ENCODE data around the gene DCST1.

DCST1 gene

DNA sequence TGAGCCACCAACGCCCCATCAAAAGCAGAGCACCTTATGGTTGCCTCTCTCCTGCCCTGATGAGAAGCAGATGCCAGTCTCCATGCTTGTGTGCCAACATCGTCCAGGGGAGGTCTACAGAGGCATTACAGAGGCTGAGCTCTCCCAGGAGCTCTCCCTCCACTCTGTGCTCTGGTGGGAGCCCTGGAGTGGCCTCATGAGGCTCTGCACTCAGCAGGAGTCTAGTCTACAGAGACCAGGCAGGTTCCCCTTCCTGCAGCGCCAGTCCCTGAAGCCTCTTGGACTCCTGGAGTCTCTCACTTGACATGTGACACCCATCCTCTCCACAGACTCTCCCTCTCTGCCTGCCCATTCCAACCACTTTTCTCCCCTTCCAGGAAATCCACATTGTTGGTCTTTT lies 3.4 kb downstream of the DCST1 start:
- no peak for DNase-seq

DNA sequence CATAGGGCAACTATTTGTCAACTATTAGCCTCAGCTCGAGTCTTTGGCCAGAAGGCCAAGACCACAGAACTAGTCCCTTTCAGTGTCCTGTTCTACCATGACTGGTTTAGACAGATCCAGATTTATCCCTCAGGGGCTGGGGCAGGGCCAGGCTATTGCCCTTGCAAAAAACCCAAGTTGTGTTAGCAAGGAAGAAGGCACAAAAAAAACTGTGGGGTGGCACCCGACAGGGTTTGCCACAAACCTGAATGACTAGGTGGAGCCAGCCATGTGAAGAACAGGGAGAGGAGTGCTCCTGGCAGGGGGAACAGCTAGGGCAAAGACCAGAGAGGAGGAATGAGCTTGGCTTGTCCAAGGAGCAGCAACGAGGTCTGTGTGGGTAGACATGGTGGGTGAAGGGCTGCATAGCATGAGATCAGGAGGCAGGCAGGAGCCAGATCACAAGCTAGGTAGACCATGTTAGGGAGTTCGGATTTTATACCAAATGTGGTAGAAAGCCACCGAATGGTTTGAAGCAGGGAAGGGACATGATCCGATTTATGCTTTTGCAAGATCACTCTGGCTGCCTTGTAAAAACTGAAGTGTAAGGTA lies 4.3 kb downstream of the DCST1 start:
- DNase-seq = no peak

DNA sequence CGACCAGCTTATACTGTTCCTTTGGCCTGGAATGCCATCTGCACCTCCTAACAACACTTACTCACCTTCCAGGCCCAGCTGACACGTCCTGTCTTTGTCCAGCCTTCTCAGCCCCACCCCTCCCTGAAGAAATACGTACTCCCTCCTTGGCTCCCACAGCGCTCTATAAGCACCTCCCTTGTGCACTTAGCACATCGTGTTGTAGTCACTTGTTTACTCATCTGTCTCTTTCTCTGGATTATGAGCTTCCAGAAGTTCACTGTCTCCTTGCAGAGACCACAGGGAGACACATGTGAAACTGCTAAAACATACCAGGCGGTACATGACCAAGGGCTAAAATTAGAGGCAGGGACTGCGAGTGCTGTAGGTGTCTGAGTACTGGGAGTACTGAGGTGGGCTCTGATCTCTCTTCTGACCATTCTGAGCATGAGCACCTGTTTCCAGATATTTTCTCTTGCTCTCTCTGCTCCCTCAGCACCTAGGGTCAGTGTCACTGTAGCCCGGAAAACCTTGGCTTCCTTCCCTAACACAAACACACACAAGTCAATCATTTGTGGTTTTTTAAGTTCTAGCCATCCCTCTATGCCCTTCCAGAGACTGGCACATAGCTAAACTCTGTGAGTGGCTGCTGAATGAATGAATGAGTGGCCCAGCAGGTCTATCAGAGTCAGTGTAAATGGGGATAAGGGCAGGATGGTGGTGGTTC lies 5.1 kb downstream of the DCST1 start:
- DNase-seq = no peak

DNA sequence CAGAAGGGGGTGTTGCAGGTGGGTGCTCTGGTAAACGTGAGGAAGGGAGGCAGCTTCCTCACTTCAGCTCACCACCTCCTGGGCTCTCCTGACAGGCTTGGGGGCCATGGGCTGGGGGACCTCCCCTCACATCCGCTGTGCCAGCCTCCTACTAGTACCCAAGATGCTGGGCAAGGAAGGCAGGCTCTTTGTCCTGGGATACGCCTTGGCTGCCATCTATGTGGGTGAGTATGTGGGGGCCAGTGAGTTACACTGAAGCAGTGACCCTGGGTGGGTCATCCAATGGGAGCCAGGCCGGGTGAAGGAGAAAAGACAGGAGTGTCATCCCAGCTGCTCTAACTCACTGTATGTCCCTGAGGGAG lies 5.7 kb downstream of the DCST1 start:
- no peak for DNase-seq

DNA sequence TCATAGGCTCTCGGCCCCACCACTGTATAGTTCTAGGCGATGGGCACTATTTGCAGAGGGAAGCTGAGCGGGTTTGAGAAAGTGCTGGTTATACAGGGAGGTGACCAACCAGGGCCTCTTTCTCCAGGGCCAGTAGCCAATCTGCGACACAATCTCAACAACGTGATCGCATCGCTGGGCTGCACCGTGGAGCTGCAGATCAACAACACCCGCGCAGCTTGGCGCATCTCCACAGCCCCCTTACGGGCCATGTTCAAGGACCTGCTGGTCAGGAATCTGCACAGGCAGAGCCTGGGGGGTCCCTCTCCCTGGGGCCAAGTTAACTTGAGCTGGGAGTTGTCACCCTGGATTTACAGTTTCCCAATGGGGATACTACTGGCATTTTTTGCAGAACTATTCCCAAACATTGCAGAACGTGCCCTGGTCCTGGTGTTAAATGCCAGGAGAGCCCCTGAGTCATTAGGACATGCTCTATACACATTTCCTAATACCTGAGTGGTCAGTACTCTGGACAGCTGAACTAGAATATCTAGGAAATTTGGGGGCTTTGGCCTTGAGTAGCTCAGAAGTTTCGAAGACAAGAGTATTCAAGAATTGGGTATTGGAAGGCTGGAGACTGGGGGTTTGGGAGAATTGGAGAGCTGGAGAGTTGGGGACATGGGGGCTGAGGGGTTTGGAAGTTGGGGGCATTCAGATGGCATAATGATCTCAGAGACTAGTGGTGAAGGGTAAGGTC lies 6.9 kb downstream of the DCST1 start:
- DNase-seq = no peak

DNA sequence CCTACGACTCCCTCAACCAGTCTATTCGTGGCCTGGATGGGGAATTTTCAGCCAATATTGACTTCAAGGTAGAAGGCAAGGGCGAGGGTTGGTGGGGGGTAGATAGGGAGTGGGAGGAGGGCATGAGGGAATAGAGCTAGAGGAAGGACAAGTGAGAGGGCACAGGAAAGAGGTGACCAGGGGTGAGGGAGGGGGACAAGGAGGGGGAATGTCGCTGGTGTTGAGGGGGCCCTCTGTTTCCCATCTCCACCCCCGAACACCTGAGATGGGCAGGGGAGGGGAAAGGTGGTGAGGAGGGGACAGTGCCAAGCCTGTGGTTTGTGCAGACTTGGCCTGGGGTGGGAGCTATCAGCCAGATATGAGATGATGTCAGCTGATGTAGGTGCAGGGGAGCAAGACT lies 9.2 kb downstream of the DCST1 start:
- DNase-seq = no peak

DNA sequence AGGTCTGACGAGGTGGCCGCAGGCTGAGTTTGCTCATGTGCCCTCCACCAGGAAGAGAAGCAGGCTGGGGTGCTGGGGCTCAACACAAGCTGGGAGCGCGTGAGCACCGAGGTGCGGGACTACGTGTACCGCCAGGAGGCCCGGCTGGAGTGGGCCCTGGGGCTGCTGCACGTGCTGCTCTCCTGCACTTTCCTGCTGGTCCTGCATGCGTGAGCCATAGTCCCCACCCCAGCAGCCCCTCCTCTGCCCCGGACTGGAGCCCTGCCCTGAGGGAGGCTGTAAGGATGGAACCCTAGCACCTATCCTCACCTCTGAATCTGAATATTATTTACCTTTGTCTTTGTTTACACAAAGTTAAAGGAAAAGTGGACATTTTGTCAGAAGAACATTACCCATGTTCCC lies 9.7 kb downstream of the DCST1 start:
- DNase-seq = no peak

DNA sequence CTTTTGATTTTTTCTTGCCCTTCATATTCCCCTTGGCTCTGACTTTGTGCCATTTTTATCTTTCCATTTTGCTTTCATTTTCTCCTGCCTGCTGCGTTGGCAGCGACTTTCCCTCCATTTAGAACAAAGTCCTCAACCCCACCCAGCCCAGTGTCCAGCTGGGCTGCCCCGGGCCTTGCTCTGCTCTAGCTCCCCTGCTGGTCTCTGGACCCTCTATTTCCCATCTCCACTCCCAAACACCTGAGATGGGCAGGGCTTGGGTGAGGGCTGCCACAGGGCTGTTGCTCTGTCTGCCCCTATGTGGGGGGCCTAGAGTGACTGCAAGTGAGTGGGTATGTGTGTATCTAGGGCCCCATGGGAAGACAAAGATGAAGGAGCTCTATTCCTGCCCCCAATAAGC lies 10.2 kb downstream of the DCST1 start:
- no peak for DNase-seq

DNA sequence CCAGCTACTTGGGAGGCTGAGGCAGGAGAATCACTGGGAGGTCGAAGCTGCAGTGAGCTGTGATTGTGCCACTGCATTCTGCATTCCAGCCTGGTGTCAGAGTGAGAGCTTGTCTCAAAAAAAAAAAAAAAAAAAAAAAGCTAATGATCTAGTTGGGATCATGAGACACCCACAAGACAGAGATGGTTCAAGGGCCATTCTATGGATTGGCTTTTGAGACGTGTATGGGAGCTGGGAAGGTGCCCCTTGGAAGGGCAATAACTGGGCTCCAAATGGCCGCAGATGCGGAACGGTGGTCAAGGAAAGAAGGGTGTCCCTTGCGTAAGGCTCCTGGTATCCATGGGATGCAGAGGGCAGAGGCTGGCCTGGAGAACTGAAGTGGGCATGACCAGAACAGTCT lies 10.7 kb downstream of the DCST1 start:
- DNase-seq = no peak

DNA sequence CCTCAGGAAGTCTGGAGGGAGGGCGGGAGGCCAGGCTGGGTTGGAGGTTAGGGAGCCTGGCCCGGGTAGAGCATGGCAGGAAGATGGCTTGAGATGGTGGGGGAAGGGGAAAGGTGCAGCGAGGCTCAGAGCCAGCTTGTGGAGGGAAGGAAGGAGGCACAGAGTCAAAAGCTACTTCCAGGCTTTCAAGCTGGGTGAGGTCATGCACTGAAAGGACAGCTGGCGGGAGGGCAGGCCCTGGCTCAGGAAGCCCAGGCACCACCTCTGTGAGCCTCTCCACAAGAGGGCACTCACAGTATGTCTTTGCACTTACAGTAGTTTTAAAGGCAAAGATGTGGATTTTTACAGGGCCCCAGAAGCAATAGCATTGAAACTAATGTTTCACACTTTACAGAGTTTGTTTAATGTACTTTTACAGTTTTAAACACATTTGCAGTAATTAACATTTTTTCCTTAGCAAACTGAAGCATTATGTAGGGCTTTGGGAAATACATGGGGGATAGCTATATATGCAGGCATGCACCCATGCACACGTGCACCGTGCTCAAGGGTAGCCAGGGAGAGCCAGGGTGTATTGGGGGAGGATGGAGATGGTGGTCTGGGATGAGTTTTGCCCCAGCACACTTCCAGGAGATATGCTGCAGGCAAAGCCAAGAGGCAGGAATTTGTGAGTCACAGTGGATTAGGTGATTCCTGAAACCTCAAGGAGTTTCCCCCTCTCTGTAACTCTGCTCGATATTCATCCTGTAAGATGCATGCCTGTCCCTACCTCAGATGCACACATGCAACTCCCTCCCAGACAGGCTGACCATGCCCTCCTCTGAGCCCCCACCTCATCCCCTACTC lies 11.4 kb downstream of the DCST1 start:
- peak; percentile 78 for DNase-seq

DNA sequence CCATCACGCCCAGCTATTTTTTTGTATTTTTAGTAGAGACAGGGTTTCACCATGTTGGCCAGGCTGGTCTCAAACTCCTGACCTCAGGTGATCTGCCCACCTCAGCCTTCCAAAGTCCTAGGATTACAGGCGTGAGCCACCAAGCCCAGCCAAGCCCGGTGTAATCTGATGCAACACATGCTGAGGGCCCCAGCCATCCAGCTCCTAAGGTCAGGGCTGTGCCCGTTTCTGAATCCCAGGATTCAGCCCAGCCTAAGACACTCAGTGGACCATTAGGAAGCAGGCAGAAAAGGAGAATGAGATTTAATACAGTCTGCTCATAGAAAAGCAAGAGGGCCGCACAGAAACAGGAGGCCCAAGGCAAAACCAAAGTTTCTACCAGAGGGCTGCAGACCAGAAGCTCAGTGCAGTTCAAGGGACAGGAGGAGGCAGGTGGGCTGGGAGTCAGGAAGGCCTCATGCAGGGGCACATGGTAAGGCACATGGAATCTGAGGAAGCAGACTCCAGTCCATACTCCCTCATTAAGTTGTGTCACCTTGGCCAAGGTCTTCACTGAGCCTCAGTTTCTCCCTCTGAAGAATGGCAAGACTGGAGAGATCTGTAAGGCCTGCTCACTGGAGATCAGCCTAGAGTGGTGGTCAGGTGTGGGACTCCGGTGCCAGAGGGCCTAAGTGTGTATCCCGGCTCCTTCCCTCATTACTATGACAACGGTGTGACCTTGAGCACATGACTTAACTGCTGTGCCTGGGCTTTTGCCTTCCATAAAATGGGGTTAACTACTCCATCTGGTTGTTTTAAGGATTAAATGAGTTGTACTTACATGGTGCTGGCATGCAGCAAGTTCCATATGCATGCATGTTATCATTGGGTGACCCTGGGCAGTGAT lies 15.1 kb downstream of the DCST1 start:
- no peak for DNase-seq

DNA sequence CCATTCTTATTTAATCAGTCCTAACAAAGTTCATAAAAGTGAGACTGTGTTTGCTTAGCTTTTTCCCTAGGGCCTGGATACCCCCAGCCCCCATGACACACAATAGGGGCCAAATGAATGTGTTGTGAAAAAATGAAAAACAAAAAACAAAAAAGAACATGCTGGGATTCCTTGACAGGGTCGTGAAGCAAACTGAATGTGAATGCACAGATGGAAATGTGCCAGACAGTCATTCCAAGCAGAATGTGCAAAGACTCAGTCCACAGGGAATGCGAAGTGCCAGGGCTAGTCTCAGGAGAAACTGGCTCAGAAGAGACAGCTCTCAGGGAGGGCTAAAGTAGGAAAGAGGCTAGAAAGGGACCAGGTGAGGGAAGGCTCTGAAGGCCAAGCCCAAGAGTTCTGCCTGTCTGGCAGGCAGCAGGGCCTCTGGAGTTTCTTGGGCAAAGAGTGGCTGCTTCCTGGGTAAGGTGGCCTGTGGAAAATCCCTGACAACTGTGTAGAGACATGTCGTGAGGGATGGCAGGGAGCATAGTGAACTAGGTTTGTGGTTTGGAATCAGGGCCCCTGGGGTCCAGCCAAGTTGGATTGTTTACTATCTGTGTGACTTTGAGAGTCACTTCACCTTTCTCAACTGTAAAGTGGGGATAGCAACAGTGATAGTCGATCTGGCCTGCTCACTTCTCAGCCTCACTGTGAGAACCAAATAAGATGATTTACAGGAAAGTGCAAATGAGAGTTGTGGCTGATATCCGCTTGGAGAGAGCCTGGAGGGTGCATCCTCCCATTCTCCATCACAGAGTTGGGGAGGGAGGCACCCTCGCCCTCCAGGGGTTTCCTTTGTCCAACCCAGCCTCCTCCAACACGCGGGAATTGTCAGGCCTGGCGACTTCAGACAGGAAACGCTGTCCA lies 16.3 kb downstream of the DCST1 start:
- no peak for DNase-seq

DNA sequence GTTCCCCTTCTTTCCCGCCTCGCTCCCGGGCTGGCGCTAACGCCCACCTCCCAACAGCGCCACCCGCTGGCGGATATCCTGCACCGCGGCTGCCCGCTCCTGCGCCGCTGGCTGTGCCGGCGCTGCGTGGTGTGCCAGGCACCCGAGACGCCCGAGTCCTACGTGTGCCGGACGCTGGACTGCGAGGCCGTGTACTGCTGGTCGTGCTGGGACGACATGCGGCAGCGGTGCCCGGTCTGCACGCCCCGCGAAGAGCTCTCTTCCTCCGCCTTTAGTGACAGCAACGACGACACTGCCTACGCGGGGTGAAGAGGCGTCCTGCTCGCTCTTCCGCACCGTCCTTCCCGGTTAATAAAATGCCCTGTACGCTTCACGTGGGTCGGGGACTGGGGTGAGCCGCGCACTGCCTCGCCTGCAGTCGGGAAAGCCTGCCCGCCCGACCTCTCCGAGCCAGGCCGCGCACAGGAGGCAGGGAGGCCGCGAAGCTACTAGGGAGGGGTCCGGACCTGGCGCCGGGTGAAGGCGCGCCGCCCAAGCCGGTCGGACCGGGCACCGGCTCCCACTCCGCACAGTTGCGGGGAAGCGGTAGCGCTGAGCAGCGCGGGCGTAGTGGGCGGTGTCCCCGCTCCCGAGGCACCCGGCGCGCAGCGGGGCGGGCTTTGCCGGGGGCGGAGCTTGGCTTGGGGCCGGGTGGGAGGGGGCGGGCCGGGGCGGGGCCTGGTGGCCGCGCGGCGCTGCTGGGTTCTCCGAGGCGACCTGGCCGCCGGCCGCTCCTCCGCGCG lies 17.1 kb downstream of the DCST1 start, which contains the start of gene ADAM15:
TSS of gene ADAM15 (plus strand) at position 757 of the 782 bp plus-strand sequence. CDS start 71 bp downstream, outside the sequence.
- DNase-seq = peak; percentile 86

DNA sequence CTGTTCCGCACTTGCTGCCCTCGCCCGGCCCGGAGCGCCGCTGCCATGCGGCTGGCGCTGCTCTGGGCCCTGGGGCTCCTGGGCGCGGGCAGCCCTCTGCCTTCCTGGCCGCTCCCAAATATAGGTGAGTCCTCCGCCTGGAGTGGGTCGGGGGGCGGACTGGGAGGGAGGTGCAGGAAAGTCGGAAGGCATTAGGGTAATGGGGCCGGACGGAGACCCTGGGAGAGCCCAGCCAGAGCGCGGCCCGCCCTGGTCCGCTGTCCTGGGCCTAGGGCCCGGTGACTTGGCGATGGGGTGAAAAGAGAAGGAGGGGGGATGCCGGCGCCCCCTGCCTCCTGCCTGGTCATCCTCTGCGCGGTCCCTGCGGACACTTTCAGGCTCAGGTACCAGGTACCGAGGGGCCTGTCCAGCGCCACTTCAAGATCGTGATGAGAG lies 17.7 kb downstream of the DCST1 start:
- no peak for DNase-seq

DNA sequence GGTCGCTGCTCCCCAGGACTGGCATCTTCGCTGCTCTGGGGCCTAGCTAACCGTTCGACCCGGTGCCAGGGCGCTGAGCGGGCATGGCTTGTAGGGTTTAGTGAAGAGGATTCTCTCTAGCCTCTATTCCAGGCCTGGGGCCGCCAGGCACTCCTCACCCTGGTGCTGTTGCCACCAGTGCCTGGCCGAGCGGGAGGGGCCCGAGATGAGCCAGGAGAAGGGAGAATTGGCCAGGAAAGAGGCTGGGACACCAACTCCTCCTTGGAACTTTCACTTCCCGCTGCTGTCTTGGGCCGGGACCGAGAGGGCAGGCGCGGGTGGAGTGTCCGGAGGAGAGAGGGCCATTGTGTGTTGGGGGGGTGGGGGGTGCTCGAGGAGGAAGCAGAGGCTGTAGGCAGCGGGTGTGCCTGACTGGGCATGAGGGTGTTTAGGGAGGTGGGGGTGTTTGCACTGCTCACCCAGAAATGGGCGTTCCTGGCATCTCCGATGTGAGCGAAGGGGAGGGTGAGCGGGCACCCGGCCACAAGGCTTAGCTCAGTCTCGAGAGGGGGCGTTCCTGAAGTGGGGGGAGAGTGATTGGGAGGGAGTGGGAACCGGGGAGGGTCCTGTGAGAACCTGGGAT lies 18.3 kb downstream of the DCST1 start:
- DNase-seq = peak; percentile 62

DNA sequence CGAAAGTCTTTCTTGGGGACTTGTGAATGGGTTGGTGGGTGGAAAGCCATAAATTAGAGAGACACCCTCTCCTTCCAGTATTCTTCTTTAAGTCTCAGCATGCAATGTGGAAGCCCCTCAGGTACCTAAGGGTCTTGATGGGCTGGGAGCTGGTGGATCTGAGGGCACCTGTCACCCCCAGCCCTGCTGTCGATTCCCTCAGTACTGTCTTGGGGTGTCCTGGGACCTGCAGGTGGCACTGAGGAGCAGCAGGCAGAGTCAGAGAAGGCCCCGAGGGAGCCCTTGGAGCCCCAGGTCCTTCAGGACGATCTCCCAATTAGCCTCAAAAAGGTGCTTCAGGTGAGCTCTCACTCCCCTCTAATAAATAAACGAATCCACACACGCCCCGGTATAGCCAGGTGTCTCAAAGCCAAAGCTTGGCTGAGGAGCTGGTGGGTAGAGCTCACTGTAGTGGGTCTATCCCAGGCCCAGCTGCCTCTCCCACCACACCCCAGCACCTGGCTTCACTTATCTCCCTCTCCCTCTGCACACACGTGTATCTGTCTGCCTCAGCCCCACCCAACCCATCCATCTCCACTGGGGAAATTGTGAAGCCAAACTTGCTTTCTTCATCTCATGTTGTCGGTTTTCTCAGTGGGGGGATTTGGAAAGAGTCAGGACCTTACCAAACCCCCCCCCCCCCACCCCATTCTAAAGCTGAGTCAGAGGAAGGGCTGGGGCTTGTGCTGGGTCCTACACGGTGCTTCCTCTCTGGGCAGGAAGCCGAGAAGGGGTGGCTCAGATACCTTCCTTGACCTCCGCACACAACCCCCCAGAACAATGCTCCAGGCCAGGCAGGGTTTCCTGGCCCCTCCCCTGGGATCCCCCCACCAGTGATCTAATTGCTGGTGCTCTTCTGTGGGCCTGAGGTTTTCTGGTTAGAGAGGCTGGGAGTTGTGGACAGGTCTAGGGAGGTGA lies 19.1 kb downstream of the DCST1 start:
- no peak for DNase-seq

DNA sequence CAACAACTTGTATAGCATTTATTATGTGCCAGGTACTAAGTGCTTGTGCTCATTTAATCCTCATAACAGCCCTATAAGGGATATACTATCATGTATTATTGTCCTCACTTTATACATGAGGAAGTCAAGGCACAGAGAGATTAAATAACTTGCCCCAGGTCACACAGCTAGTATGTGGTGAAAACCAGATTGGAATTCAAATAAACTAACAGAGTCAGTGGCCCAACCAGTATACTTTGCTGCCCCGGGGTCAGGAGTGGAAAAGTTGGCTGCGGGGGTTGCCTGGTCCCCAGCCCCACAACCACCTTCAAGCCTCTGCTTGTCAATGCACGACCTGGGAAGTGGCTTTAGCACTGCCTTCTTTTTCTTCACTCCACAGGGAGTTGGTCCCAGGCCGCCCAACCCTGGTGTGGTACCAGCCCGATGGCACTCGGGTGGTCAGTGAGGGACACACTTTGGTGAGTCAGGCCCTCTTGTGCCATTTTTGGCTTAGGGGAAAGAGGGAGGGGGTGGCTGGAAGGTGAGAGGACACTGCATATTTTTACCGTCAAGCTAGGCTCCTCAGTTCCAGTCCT lies 20.0 kb downstream of the DCST1 start:
- no peak for DNase-seq

DNA sequence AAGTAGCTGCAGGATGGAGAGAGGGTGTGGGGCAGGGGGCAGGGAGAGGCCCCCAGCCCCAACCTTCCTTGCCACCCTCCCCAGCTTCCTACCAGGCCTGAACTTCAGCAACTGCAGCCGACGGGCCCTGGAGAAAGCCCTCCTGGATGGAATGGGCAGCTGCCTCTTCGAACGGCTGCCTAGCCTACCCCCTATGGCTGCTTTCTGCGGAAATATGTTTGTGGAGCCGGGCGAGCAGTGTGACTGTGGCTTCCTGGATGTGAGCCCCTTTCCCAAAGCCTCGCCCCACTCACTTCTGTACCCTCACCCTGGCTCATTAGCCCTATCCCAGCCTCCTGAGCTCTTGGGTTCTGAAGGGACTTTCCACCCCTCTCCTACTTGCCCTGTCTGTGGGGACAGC lies 23.5 kb downstream of the DCST1 start:
- no peak for DNase-seq
